Right atrium auricular region (tissue), 2 donors: ENCODE measurements around the gene SURF4. TPM values are rescaled to one million over a fixed set of nuclear protein-coding genes. Genes with fewer than 3 reads are reported as not detected.
"Not testable (repeated sequence)": the region's sequence is repeated elsewhere in the genome, so short reads cannot be mapped to it uniquely, and the experiment has no call there.

Experiments used
- DNase-seq: peaks from one replicate; pipeline ENCODE4 v3.0.0-alpha.2; 2019; ENCODE audit warnings: low spot score
- H3K27ac ChIP-seq, 2 donors: fragments of 200-600 bp; sonication (generic); 1 replicate in 1 of 2; 2 replicates in 1 of 2; pipeline ENCODE4 v1.5.1; 2016 to 2019
- H3K27me3 ChIP-seq, 2 donors: fragments of 200-600 bp; sonication (generic); one replicate each; pipeline versions ENCODE4 v1.5.1 to v1.6.0; 2017 to 2019
- H3K36me3 ChIP-seq: fragments of 200-600 bp; sonication (generic); one replicate; pipeline ENCODE4 v1.5.1; 2016
- H3K4me1 ChIP-seq, 2 donors: fragments of 200-600 bp; sonication (generic); one replicate each; pipeline versions ENCODE4 v1.5.1 to v1.6.0; 2017 to 2019
- H3K4me3 ChIP-seq, 2 donors: fragments of 200-600 bp; sonication (generic); 1 replicate in 1 of 2; 2 replicates in 1 of 2; pipeline ENCODE4 v1.5.1; 2017 to 2019; ENCODE audit warnings: mild to moderate bottlenecking in 1 of 2, moderate library complexity in 1 of 2
- H3K9me3 ChIP-seq, 2 donors: fragments of 200-600 bp; sonication (generic); one replicate each; pipeline ENCODE4 v1.5.1; 2019
- CTCF ChIP-seq, 2 donors: fragments of 200-600 bp; sonication (generic); IDR thresholded peaks; one replicate each; pipeline ENCODE4 v1.5.1; 2019; ENCODE audit warnings: antibody characterized with exemption in 2 of 2
- total RNA-seq, 2 donors: library from RNA; depleted of rRNA; stranded (reverse); fragments of >200 nt; gene quantifications; one replicate each; pipeline ENCODE4 v1.1.0, GENCODE V29; 2016

Gene SURF4
- total RNA-seq, 2 donors from 2014 or later: 96.0 to 124 TPM

GRCh38 chr9:133321411-133321935, 54.4 kb downstream of the SURF4 start:
- no peaks in the 10 kb centered on the region for H3K36me3 ChIP-seq
- H3K9me3 ChIP-seq: no peaks in the 10 kb centered on the region
- no peak for DNase-seq
- H3K4me3 ChIP-seq: no peak overlapping the region
- TF ChIP-seq CTCF (IDR thresholded peaks at IDR 0.05): no peak
- H3K4me1 ChIP-seq: no peaks in the 10 kb centered on the region
- H3K27me3 ChIP-seq: no peaks in the 10 kb centered on the region
- H3K27ac ChIP-seq: no peak overlapping the region

- Histone ChIP-seq H3K4me1 (no peaks in the 10 kb centered on the region), H3K9me3 (no peaks in the 10 kb centered on the region), H3K27me3 (no peaks in the 10 kb centered on the region), H3K36me3 (no peaks in the 10 kb centered on the region), H3K4me3 (no peak overlapping the region), H3K27ac (no peak overlapping the region)
- DNase-seq: no peak
- TF ChIP-seq CTCF (IDR thresholded peaks at IDR 0.05): no peak
Observed at GRCh38 chr9:133320421-133320881, 55.4 kb downstream of the SURF4 start.

- not testable (repeated sequence) for H3K27me3 ChIP-seq, H3K4me3 ChIP-seq, H3K36me3 ChIP-seq, H3K4me1 ChIP-seq, H3K9me3 ChIP-seq, H3K27ac ChIP-seq, DNase-seq
Observed at GRCh38 chr9:133317551-133317950, 58.3 kb downstream of the SURF4 start.

GRCh38 chr9:133315997-133316396, 59.9 kb downstream of the SURF4 start:
- H3K4me1 ChIP-seq: no peaks in the 10 kb centered on the region
- H3K36me3 ChIP-seq: no peaks in the 10 kb centered on the region
- H3K27ac ChIP-seq: no peak overlapping the region
- no peaks in the 10 kb centered on the region for H3K27me3 ChIP-seq
- TF ChIP-seq CTCF (IDR thresholded peaks at IDR 0.05): no peak
- H3K9me3 ChIP-seq: no peaks in the 10 kb centered on the region
- H3K4me3 ChIP-seq: no peak overlapping the region
- DNase-seq: no peak

Other genes starting within 250 kb of the SURF4 start
- gene GBGT1, start 212.1 kb downstream of the SURF4 start, total RNA-seq: 10 to 100 TPM; 15.5 to 16.8 TPM
- gene OBP2B, start 166.8 kb downstream of the SURF4 start, total RNA-seq: not detected
- gene ABO, start 100.9 kb downstream of the SURF4 start, total RNA-seq: 1 to 10 TPM; 1.1 to 2.5 TPM
- gene SURF6, start 39.9 kb downstream of the SURF4 start, total RNA-seq: 10 to 100 TPM in 1 of 2 donors, 1 to 10 TPM in 1; 8.2 to 13.6 TPM
- 10 to 100 TPM; 15.1 to 24.6 TPM for gene MED22, start 27.9 kb downstream of the SURF4 start, total RNA-seq
- gene RPL7A, start 27.8 kb downstream of the SURF4 start, total RNA-seq: 1,000 to 10,000 TPM in 1 of 2 donors, 100 to 1,000 TPM in 1; 739 to 1,208 TPM
- 10 to 100 TPM; 41.5 to 58.6 TPM for gene SURF1, start 19.6 kb downstream of the SURF4 start, total RNA-seq
- gene SURF2, start 19.5 kb downstream of the SURF4 start, total RNA-seq: 10 to 100 TPM; 18.1 to 45.9 TPM
- under 1 TPM in 1 of 2 donors, not detected in 1; 0.90 TPM for gene STKLD1, start 306 bp upstream of the SURF4 start, total RNA-seq
- gene REXO4, start 42.0 kb upstream of the SURF4 start, total RNA-seq: 10 to 100 TPM; 13.4 to 13.8 TPM
- 1 to 10 TPM; 2.0 to 2.4 TPM for gene ADAMTS13, start 46.3 kb upstream of the SURF4 start, total RNA-seq
- gene CACFD1, start 83.9 kb upstream of the SURF4 start, total RNA-seq: 10 to 100 TPM; 11.9 to 12.4 TPM
- gene SLC2A6, start 103.0 kb upstream of the SURF4 start, total RNA-seq: 1 to 10 TPM; 4.3 to 5.2 TPM
- gene MYMK, start 148.9 kb upstream of the SURF4 start, total RNA-seq: not detected
- 10 to 100 TPM in 1 of 2 donors, 1 to 10 TPM in 1; 4.9 to 27.7 TPM for gene ADAMTSL2, start 158.6 kb upstream of the SURF4 start, total RNA-seq
- 1 to 10 TPM in 1 of 2 donors, not detected in 1; 1.7 TPM for gene FAM163B, start 233.3 kb upstream of the SURF4 start, total RNA-seq